ENCODE results near the gene SFT2D1.

The SFT2D1 gene

DNA sequence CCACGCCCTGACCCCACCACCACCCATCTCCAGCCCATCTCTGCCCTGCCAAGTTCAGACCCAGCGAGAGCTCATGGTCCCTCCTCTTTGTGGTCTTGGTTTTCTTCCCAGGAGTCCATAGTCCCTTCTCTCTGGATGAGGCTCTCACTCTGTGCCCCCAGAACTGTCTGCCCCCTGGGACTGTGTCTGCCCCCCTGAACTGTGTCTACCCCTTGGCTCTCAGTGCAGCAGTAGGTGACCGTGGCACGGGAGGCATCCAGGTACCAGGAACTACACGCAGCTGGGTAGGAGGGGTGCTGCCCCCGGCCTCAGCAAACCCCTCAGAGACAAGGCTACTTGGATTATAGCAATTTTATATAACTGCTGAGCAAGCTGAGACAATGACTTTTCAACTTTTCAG lies 57.7 kb downstream of the SFT2D1 start:
- TF ChIP-seq, protein P1, sequence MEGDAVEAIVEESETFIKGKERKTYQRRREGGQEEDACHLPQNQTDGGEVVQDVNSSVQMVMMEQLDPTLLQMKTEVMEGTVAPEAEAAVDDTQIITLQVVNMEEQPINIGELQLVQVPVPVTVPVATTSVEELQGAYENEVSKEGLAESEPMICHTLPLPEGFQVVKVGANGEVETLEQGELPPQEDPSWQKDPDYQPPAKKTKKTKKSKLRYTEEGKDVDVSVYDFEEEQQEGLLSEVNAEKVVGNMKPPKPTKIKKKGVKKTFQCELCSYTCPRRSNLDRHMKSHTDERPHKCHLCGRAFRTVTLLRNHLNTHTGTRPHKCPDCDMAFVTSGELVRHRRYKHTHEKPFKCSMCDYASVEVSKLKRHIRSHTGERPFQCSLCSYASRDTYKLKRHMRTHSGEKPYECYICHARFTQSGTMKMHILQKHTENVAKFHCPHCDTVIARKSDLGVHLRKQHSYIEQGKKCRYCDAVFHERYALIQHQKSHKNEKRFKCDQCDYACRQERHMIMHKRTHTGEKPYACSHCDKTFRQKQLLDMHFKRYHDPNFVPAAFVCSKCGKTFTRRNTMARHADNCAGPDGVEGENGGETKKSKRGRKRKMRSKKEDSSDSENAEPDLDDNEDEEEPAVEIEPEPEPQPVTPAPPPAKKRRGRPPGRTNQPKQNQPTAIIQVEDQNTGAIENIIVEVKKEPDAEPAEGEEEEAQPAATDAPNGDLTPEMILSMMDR (IDR thresholded peaks at IDR 0.05; ENCODE audit: low read length, missing control alignments), result no peak
- DNase-seq (ENCODE audit: low read depth), result no peak
- no peak overlapping the region for H3K4me3 ChIP-seq (replicated peaks; ENCODE audit: low read depth, low read length)

DNA sequence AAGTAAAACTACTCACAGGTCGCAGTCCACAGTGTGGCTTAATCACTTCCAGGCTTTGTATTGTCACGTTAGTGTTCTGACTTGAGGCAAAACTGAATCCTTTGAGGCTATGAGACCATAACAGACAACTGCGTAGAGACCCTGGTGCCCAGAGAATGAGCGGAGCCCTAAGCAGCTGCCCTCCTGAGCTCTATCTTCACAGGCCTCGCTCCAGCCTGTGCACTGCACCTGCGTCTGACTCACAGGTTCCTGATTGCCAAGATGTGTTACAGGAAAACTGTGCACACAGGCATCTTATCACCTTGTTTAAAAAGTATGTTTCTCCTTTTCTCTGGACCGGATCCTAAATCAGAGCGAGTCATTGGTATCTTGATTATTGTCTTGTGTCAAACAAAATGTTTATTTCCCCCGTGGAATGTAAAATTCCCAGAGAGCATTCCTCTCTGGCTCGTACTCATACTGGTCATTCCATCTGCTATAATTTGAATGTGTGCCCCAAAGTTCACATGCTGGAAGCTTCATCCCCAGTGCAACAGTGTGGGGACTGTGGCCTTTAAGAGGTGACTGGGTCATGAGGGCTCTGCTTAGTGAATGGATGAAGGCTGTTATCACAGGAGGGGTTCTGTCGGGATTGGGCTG lies 59.8 kb downstream of the SFT2D1 start:
- no peak for DNase-seq (ENCODE audit: low read depth)
- TF ChIP-seq, protein P1 (IDR thresholded peaks at IDR 0.05; ENCODE audit: low read length, missing control alignments), result no peak
- H3K4me3 ChIP-seq (replicated peaks; ENCODE audit: low read depth, low read length), result no peak overlapping the region

DNA sequence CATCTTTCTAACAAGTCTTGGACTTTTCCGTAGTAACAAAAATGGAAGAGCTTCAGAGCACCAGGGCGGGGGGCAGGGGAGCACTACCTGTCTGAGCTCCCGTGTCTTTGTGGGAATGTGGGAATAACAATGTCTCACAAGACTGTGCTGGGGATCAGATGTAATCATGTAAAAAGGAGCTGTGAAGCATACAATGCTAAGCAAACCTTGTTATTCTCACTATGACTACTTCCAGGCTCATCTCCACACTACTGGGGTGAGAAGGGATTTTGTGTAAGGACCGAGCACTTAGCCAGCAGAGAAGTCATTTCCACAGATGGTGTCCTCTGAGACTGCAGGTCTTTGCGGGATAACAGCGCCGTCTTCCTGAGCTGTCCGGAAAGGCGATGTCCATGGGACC lies 61.2 kb downstream of the SFT2D1 start:
- TF ChIP-seq, protein P1 (IDR thresholded peaks at IDR 0.05; ENCODE audit: low read length, missing control alignments), result no peak
- no peak for DNase-seq (ENCODE audit: low read depth)
- H3K4me3 ChIP-seq (replicated peaks; ENCODE audit: low read depth, low read length), result no peak overlapping the region

DNA sequence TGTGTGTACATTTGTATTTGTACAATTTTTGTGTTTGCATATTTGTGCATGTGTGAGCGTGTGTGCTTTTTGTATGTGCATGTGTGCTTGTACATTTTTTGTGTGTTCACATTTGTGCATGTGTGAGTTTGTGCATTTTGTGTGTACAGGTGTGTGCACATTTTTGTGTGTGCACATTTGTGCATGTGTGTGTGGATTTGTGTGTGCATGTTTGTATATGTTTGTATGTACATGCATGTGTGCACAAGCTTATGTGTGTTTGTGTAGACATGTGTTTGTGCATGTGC lies 63.0 kb downstream of the SFT2D1 start:
- DNase-seq (ENCODE audit: low read depth), result no peak
- no peak overlapping the region for H3K4me3 ChIP-seq (replicated peaks; ENCODE audit: low read depth, low read length)
- TF ChIP-seq, protein P1 (IDR thresholded peaks at IDR 0.05; ENCODE audit: low read length, missing control alignments), result no peak

DNA sequence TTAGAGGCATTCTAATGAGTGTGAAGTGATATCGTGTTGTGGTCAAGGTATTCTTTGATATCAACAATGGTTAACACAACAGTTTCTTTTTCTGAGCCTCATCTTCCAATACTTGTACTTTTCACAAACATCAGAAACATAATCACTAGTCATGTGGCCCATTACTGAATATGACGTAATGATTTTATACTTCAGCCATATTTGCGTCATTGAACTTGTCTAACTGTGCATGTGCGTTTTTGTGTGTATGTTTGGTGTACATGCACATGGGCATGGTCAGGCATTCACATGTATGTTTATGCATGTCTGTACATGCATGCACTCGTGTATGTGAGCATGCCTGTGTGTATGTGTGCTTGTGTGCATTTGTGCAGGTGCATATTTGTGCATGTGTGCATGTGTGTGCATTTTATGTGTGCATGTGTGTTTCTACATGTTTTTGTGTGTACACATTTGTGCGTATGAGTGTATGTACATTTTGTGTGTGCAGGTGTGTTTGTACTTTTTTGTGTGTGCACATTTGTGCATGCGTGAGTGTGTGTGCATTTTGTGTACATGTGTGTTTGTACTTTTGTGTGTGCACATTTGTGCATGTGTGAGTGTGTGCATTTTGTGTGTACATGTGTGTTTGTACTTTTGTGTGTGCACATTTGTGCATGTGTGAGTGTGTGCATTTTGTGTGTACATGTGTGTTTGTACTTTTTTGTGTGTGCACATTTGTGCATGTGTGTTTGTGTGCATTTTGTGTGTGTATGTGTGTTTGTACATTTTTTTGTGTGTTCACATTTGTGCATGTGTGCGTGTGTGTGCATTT lies 63.6 kb downstream of the SFT2D1 start:
- no peak overlapping the region for H3K4me3 ChIP-seq (replicated peaks; ENCODE audit: low read depth, low read length)
- DNase-seq (ENCODE audit: low read depth), result no peak
- TF ChIP-seq, protein P1 (IDR thresholded peaks at IDR 0.05; ENCODE audit: low read length, missing control alignments), result no peak

DNA sequence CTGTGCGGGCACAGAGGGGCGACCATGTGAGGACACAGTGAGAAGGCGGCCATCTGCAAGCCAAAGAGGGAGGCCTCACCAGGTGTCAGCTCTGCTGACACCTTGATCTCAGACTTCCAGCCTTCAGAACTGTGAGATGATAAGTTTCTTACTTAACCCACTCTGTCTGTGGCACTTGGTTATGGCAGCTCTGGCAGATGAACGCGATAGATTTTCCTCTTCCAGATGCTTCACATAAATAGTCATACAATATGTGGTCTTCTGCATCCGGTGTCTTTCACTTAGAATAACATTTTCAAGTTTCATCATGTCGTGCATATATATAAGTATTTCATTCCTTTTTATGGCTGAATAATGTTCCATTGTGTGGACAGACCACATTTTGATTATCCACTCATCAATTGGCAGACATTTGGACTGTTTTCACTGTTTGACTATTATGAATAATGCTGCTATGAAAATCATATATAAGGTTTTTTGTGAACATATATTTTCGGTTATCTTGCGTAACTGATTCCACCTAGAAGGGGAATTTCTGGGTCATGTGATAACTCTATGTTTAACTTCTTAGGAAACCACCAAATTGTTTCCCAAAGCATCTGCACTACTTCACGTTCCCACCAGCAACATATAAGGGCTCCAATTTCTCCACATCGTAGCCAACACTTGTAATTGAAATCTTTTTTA lies 64.3 kb downstream of the SFT2D1 start:
- TF ChIP-seq, protein P1 (IDR thresholded peaks at IDR 0.05; ENCODE audit: low read length, missing control alignments), result no peak
- DNase-seq (ENCODE audit: low read depth), result no peak
- no peak overlapping the region for H3K4me3 ChIP-seq (replicated peaks; ENCODE audit: low read depth, low read length)

Measured in fibroblast of pulmonary artery (primary cell).